ENCODE data around the gene RNU11. TPM values are rescaled to one million over a fixed set of nuclear protein-coding genes. Genes with fewer than 3 reads are reported as not detected.
A peak's percentile ranks its signal among the peaks of the same experiment; 100 is the strongest.
"Not testable (repeated sequence)": the region's sequence is repeated elsewhere in the genome, so short reads cannot be mapped to it uniquely, and the experiment has no call there.

The RNU11 gene
- total RNA-seq, 6 donors from 2014 or later: not detected

DNA sequence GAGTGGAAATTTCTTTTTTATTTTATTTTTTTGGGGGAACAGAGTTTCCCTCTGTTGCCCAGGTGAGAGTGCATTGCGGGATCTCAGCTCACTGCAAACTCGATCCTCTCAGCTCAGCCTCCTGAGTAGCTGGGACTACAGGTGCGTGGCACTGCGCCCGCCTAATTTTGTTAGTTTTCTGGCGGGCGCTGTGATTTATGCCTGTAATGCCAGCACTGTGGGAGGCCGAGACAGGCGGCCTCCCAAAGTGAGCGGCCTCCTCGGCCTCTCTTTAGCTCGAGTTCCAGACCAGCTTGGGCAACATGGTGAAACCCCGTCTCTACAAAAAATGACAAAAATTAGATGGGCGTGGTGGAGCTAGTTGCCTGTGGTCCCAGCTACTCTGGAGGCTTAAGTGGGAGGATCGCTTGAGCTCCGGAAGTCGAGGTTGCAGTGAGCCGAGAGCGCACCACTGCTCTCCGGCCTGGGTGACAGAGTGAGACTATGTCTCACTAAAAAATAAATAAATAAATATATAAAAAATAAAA is 22.9 kb downstream of the RNU11 start:
- Histone ChIP-seq H3K4me1 (peaks cover 11 to 25% (median 14%) of the 10 kb centered on the region in 4 donors), H3K27me3 (no peaks in the 10 kb centered on the region), H3K36me3 (no peaks in the 10 kb centered on the region), H3K27ac (no peak overlapping the region), H3K4me3 (no peak overlapping the region), H3K9me3 (no peaks in the 10 kb centered on the region)
- no peak for DNase-seq
- no peak for ATAC-seq (ENCODE audit: low FRiP score in 2 of 2)
- no peak for TF ChIP-seq POLR2AphosphoS5 (IDR thresholded peaks at IDR 0.05)
- TF ChIP-seq EP300 (IDR thresholded peaks at IDR 0.05): no peak
- TF ChIP-seq POLR2A (IDR thresholded peaks at IDR 0.05): no peak
- TF ChIP-seq, protein P1, sequence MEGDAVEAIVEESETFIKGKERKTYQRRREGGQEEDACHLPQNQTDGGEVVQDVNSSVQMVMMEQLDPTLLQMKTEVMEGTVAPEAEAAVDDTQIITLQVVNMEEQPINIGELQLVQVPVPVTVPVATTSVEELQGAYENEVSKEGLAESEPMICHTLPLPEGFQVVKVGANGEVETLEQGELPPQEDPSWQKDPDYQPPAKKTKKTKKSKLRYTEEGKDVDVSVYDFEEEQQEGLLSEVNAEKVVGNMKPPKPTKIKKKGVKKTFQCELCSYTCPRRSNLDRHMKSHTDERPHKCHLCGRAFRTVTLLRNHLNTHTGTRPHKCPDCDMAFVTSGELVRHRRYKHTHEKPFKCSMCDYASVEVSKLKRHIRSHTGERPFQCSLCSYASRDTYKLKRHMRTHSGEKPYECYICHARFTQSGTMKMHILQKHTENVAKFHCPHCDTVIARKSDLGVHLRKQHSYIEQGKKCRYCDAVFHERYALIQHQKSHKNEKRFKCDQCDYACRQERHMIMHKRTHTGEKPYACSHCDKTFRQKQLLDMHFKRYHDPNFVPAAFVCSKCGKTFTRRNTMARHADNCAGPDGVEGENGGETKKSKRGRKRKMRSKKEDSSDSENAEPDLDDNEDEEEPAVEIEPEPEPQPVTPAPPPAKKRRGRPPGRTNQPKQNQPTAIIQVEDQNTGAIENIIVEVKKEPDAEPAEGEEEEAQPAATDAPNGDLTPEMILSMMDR (IDR thresholded peaks at IDR 0.05): no peak
- 94 to 95% methylated on average over 18 to 20 of the region's 20 CpGs for WGBS, 2 donors

GRCh38 chr1:28672971-28673370 is 24.6 kb downstream of the RNU11 start:
- H3K27ac ChIP-seq; H3K9me3 ChIP-seq; H3K27me3 ChIP-seq; H3K36me3 ChIP-seq; H3K4me3 ChIP-seq; ATAC-seq (ENCODE audit: low FRiP score in 2 of 2): not testable (repeated sequence)
- WGBS, 2 donors: 95 to 99% methylated on average over 15 of the region's 15 CpGs
- peaks cover 5 to 19% (median 9%) of the 10 kb centered on the region in 4 donors for H3K4me1 ChIP-seq
- DNase-seq: peak in 1 of 2 donors; percentile 27

GRCh38 chr1:28675924-28676257 is 27.5 kb downstream of the RNU11 start:
- Histone ChIP-seq H3K36me3 (no peaks in the 10 kb centered on the region), H3K4me3 (no peak overlapping the region), H3K4me1 (no peaks in the 10 kb centered on the region), H3K27me3 (no peaks in the 10 kb centered on the region), H3K9me3 (no peaks in the 10 kb centered on the region), H3K27ac (no peak overlapping the region)
- TF ChIP-seq, protein P1 (IDR thresholded peaks at IDR 0.05): no peak
- TF ChIP-seq POLR2AphosphoS5 (IDR thresholded peaks at IDR 0.05) (no peak), EP300 (IDR thresholded peaks at IDR 0.05) (no peak), POLR2A (IDR thresholded peaks at IDR 0.05) (no peak)
- no peak for DNase-seq
- no peak for ATAC-seq (ENCODE audit: low FRiP score in 2 of 2)

DNA sequence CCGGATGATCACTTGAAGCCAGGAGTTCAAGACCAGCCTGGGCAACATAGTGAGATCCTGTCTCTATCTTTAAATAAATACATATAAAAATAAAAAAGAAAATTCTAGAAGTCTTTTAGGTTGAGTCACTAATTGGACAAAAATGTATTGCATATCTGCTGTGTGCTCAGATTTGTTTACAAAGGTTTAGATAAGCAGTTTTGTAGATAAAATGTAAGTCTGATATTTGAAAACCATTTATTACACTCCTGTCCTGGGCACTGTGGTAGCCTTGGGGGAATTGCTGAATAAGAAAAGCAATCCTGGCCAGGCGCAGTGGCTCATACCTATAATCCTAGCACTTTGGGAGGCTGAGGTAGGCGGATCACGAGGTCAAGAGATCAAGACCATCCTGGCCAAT is 31.8 kb downstream of the RNU11 start:
- 92 to 93% methylated on average over 4 of the region's 4 CpGs for WGBS, 2 donors
- TF ChIP-seq, protein P1 (IDR thresholded peaks at IDR 0.05): no peak
- TF ChIP-seq POLR2AphosphoS5 (IDR thresholded peaks at IDR 0.05) (no peak), EP300 (IDR thresholded peaks at IDR 0.05) (no peak), POLR2A (IDR thresholded peaks at IDR 0.05) (no peak)
- H3K36me3 ChIP-seq: peaks cover 0 to 35% (median 11%) of the 10 kb centered on the region in 4 donors

GRCh38 chr1:28682840-28683239 is 34.4 kb downstream of the RNU11 start:
- Histone ChIP-seq H3K27ac (no peak overlapping the region), H3K9me3 (no peaks in the 10 kb centered on the region), H3K4me3 (no peak overlapping the region), H3K27me3 (no peaks in the 10 kb centered on the region), H3K4me1 (no peaks in the 10 kb centered on the region), H3K36me3 (peaks cover 0 to 41% (median 17%) of the 10 kb centered on the region in 4 donors)
- no peak for TF ChIP-seq POLR2A (IDR thresholded peaks at IDR 0.05)
- no peak for TF ChIP-seq POLR2AphosphoS5 (IDR thresholded peaks at IDR 0.05)
- no peak for TF ChIP-seq EP300 (IDR thresholded peaks at IDR 0.05)
- TF ChIP-seq, protein P1 (IDR thresholded peaks at IDR 0.05): no peak
- WGBS, 2 donors: 90 to 94% methylated on average over 6 of the region's 6 CpGs
- no peak for DNase-seq
- no peak for ATAC-seq (ENCODE audit: low FRiP score in 2 of 2)

More for the DNA sequence above, 31.8 kb downstream of the RNU11 start:
- no peak overlapping the region for H3K27ac ChIP-seq
- DNase-seq: no peak
- H3K4me3 ChIP-seq: no peak overlapping the region
- H3K27me3 ChIP-seq: no peaks in the 10 kb centered on the region
- no peaks in the 10 kb centered on the region for H3K9me3 ChIP-seq
- no peaks in the 10 kb centered on the region for H3K4me1 ChIP-seq
- no peak for ATAC-seq (ENCODE audit: low FRiP score in 2 of 2)
